Mucosa of rectum (tissue), 2 donors: ENCODE results near the gene RREB1.

ENCODE experiments used
- H3K27ac ChIP-seq, 2 donors: one replicate each; pipeline ENCODE4 v1.7.0; 2013; ENCODE audit warnings: inconsistent platforms in 2 of 2, low read depth in 2 of 2, low read length in 2 of 2
- H3K27me3 ChIP-seq, 2 donors: one replicate each; pipeline ENCODE4 v1.7.0; 2013; ENCODE audit warnings: low read length in 2 of 2; ENCODE audit not compliant: control insufficient read depth in 2 of 2, insufficient read depth in 2 of 2
- H3K36me3 ChIP-seq, 2 donors: one replicate each; pipeline ENCODE4 v1.7.0; 2013; ENCODE audit warnings: low read length in 2 of 2; ENCODE audit not compliant: control insufficient read depth in 2 of 2, insufficient read depth in 2 of 2
- H3K4me1 ChIP-seq, 2 donors: one replicate each; pipeline ENCODE4 v1.7.0; 2013; ENCODE audit warnings: low read length in 2 of 2, mild to moderate bottlenecking in 1 of 2; ENCODE audit not compliant: control insufficient read depth in 2 of 2, insufficient read depth in 2 of 2
- H3K4me3 ChIP-seq, 2 donors: one replicate each; pipeline ENCODE4 v1.7.0; 2013; ENCODE audit warnings: low read length in 2 of 2
- H3K9ac ChIP-seq, 2 donors: one replicate each; pipeline ENCODE4 v1.7.0; 2013; ENCODE audit warnings: low read length in 2 of 2, low read depth in 1 of 2, mild to moderate bottlenecking in 1 of 2
- H3K9me3 ChIP-seq, 2 donors: one replicate each; pipeline ENCODE4 v1.7.0; 2013; ENCODE audit warnings: low read length in 2 of 2; ENCODE audit not compliant: control insufficient read depth in 2 of 2
- donor health status: healthy.
- donor health status: Normal muscosa, but diverticular disease.

The RREB1 gene

GRCh38 chr6:7249391-7249790 is 141.6 kb downstream of the RREB1 start:
- no peaks in the 10 kb centered on the region for H3K9me3 ChIP-seq
- no peaks in the 10 kb centered on the region for H3K4me1 ChIP-seq
- H3K27ac ChIP-seq: no peak overlapping the region
- no peak overlapping the region for H3K4me3 ChIP-seq
- H3K36me3 ChIP-seq: peaks cover 47 to 71% of the 10 kb centered on the region in 2 donors
- H3K27me3 ChIP-seq: no peaks in the 10 kb centered on the region
- no peak overlapping the region for H3K9ac ChIP-seq

DNA sequence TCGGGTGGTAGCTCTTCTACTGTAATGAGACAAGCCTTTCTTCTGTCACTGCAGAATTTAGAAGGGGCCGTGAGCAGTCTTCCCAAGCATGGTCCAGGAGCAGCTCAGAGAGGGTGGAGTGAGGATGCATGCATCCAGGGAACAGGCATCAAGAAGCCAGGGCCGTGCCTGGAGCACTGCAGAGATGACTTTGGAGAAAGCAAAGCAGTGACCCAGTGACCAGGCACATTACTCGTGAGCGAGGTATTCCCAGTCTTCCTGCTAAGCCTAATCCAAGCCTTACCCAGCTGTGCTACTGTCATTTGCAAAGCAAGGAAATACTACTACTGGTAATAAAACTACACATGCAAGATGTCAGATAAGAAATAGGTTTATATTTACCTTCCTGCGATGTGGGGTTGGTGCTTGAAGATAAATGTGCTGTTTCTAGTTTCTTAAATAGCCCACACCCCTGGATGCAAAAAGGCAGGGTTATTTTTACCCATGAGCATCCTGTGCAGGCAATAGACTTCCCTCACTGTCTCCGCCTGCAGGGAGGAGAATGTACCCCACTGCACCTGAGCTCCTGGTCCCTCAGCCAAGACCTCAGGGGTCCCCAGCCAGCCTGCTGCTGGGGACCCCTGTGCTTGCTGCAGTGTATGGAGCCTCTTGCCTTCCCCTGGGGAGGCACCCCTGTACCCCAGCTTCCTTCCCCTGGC is 142.3 kb downstream of the RREB1 start:
- Histone ChIP-seq H3K36me3 (peaks cover 43 to 66% of the 10 kb centered on the region in 2 donors), H3K4me3 (no peak overlapping the region), H3K9me3 (no peaks in the 10 kb centered on the region), H3K27me3 (no peaks in the 10 kb centered on the region), H3K9ac (no peak overlapping the region), H3K4me1 (no peaks in the 10 kb centered on the region), H3K27ac (no peak overlapping the region)

DNA sequence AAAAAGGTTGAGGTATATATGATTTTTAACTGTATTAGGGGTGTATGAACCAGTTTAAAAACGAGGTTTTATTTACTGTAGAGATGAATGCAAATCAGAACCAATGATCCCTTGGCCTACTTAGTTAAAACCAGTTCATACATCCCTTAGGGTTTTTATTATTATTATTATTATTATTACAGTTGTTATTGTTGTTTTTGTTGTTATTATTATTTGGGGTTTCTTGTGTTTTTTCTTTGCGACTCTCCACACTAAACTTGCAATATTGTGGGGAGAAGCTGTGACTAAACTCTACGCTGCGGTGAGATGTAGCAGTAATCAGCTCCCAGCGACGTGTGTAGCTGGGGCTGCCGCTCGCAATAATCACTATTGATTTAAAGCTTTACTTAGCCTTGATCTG is 143.1 kb downstream of the RREB1 start:
- H3K27me3 ChIP-seq: no peaks in the 10 kb centered on the region
- H3K27ac ChIP-seq: no peak overlapping the region
- H3K36me3 ChIP-seq: peaks cover 43 to 60% of the 10 kb centered on the region in 2 donors
- no peaks in the 10 kb centered on the region for H3K9me3 ChIP-seq
- no peak overlapping the region for H3K4me3 ChIP-seq
- H3K9ac ChIP-seq: no peak overlapping the region
- no peaks in the 10 kb centered on the region for H3K4me1 ChIP-seq

DNA sequence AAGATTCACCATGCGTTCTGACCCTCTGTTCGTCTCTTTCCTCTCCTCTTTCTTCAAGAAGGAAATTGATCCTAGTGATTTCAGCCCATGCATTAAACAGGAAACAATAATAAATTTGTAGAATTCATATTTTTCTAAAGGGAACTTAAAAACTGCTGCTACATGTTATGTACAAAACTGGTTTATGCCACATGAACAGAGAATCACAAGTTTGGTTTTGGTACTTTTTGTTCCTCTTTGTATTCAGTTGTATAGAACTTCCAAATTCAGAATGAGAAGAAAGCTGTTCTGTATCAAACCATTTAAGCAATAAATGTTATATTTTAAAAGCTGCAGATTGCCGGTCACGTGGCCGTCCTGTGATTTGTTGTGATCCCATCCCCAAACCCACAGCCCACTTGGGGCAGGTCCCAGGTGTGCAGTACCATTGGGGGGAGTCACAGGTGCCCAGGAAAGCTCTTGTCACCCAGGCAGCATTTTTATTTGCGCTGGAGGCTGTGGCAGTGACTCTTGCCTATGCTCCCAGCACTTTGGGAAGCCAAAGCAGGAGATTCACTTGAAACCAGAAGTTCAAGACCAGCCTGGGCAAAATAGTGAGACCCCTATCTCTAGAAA is 144.0 kb downstream of the RREB1 start:
- Histone ChIP-seq H3K9me3 (no peaks in the 10 kb centered on the region), H3K9ac (no peak overlapping the region), H3K27ac (peak overlapping the region; percentile 24 to 28), H3K36me3 (peaks cover 43 to 53% of the 10 kb centered on the region in 2 donors), H3K4me3 (no peak overlapping the region), H3K27me3 (no peaks in the 10 kb centered on the region), H3K4me1 (no peaks in the 10 kb centered on the region)

- Histone ChIP-seq H3K36me3 (peaks cover 37 to 47% of the 10 kb centered on the region in 2 donors), H3K27me3 (no peaks in the 10 kb centered on the region), H3K27ac (peak overlapping the region; percentile 24 to 28)
Observed at GRCh38 chr6:7252390-7252789, 144.6 kb downstream of the RREB1 start.

GRCh38 chr6:7254980-7255835 is 147.4 kb downstream of the RREB1 start:
- Histone ChIP-seq H3K4me1 (peaks cover 0 to under 1% of the 10 kb centered on the region in 2 donors), H3K9ac (no peak overlapping the region), H3K4me3 (no peak overlapping the region), H3K36me3 (peaks cover 10 to 20% of the 10 kb centered on the region in 2 donors), H3K27me3 (no peaks in the 10 kb centered on the region), H3K9me3 (no peaks in the 10 kb centered on the region), H3K27ac (peak overlapping the region; percentile 43 to 53)

More at GRCh38 chr6:7252390-7252789, 144.6 kb downstream of the RREB1 start:
- Histone ChIP-seq H3K9ac (no peak overlapping the region), H3K9me3 (no peaks in the 10 kb centered on the region), H3K4me3 (no peak overlapping the region), H3K4me1 (no peaks in the 10 kb centered on the region)

DNA sequence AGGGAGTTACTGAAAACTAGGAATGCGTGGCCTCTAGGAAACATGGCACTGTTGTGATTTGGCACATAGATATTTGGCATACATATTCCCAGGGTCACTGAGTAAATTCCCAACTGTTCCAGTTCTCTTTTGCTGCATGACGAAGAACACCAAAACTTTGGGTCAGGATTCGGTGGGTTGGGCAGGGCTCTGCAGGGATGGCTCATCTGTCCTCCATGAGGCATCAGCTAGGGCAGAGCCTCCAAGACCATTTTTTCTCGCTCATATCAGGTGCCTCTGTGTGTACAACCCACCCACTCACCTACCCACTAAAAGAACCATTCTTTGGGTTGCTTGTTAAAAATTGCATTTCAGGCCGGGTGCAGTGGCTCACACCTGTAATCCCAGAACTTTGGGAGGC is 148.2 kb downstream of the RREB1 start:
- Histone ChIP-seq H3K4me3 (no peak overlapping the region), H3K9ac (no peak overlapping the region), H3K9me3 (no peaks in the 10 kb centered on the region), H3K27me3 (no peaks in the 10 kb centered on the region), H3K27ac (peak overlapping the region in 1 of 2 donors; percentile 8), H3K4me1 (peaks cover 5 to 7% of the 10 kb centered on the region in 2 donors), H3K36me3 (peaks cover 5 to 16% of the 10 kb centered on the region in 2 donors)

GRCh38 chr6:7256785-7257184 is 149.0 kb downstream of the RREB1 start:
- Histone ChIP-seq H3K4me1 (peaks cover 11 to 14% of the 10 kb centered on the region in 2 donors), H3K27me3 (no peaks in the 10 kb centered on the region), H3K36me3 (peaks cover 5 to 7% of the 10 kb centered on the region in 2 donors), H3K9me3 (no peaks in the 10 kb centered on the region), H3K9ac (no peak overlapping the region), H3K4me3 (no peak overlapping the region), H3K27ac (no peak overlapping the region)

DNA sequence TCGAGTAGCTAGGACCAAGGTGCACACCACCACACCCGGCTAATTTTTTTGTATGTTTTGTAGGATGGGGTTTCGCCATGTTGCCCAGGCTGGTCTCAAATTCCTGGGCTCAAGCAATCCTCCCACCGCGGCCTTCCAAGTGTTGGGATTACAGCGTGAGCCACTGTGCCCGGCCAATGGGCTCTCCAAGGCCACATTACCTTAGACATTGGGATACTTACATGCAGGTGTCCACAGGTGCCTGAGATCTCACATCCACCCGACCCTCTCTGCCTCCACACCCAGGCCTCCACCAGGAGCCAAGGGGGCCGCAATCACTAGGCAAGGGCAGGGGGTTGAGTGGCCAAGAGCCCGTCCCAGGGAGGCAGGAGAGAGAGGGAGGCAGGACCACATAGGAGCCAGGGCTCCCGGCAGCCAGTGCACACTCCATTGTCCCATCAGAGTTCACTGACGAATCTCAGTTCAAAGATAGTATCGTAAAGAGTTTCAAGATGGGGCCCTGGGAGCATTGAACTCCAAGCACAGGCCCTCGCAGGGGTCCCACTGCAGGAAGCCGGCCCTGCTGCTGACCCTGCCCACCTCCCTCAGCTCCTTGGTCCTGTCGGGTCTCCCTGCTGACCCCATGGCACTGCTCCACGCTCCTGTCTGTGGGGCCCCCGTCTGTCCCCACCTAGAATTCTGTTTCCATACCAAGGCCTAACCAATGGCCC is 149.9 kb downstream of the RREB1 start:
- Histone ChIP-seq H3K27ac (no peak overlapping the region), H3K4me3 (no peak overlapping the region), H3K9me3 (no peaks in the 10 kb centered on the region), H3K9ac (no peak overlapping the region), H3K36me3 (no peaks in the 10 kb centered on the region), H3K27me3 (no peaks in the 10 kb centered on the region), H3K4me1 (peaks cover 14 to 17% of the 10 kb centered on the region in 2 donors)
